Retina (tissue), 1 donor: ENCODE measurements around the gene BRD1.

Experiments
- DNase-seq: peaks from one replicate; pipeline ENCODE4 v3.0.0-alpha.2; 2016

The BRD1 gene

GRCh38 chr22:49749227-49749626 lies 78.4 kb downstream of the BRD1 start:
- DNase-seq = no peak

- DNase-seq = no peak
Measured at GRCh38 chr22:49748514-49748913, 79.2 kb downstream of the BRD1 start.

DNA sequence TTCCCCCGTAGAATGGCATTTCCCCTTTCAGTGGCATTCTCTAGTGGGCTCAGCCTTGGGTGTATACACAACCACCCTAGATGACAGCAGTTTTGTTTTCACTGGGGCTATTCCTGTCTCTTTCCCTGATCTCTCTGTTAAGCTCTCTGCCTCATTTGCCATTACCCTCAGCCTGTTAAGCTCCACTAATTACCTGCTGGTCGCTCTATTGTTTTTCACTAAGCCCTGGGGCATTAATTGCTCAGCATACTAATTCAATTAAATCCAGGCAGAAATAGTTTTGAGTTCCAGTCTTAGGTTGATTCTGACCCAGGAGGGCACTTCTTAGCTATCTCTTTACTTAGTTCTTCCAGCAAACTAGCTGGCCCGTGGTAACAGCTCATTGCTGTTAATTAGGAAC lies 80.0 kb downstream of the BRD1 start:
- no peak for DNase-seq

DNA sequence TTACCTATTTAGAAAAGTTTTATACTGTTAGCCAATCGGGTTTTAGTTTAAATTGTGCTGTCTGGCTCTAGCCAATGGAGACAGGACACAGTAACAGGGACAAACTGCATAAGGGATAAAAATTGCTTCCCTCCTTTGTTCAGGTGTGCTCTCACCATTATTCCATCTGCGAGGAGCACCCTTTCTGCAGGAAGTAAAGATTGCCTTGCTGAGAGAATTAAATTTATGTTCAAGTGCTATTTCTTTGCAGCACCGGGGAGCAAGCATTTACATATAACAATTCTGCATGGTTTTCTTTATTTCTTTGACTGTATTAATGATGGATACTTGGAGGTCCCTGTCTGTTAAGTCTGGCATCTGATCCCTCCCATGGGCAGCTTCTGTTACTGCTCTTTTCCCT lies 80.5 kb downstream of the BRD1 start:
- no peak for DNase-seq

DNA sequence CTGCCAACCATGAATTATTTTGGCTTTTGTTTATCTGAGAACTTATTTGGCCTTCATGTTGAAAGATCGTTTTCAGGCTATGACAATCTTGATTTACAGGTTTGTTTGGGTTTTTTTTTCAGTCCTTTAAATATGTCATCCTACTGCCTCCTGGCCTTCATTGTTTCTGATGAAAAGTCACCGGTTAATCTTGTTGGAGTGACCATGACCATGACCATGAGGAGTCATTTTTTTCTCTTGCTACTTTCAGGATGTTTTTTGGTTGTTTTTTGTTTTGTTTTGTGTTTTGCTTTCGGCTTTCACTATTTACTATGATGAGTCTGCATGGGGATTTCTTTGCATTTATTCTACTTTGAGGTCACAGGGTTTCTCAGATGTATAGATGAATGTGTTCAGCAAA lies 81.6 kb downstream of the BRD1 start:
- no peak for DNase-seq

- DNase-seq = no peak
Measured at GRCh38 chr22:49740242-49740641, 87.4 kb downstream of the BRD1 start.

GRCh38 chr22:49739138-49739537 lies 88.5 kb downstream of the BRD1 start:
- no peak for DNase-seq

DNA sequence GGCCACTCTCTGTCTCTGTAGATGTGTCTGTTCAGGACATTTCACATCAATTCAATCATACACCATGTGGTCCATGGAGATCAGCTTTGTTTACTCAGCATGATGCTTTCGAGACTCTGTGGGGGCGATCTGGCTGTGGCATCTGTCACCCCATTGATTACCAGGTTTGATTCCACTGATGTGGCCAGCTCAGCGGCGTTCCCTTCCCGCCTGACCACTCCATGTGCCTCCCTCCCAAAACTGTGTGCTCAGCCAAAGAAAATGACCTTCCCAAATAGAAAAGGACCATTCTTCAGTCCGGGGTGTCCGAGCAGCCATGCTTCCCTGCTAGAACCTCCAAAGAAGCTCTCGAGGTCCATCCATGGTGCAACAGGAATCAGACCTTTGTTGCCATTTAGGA lies 89.1 kb downstream of the BRD1 start:
- DNase-seq = no peak

GRCh38 chr22:49738006-49738405 lies 89.7 kb downstream of the BRD1 start:
- no peak for DNase-seq

GRCh38 chr22:49737101-49737551 lies 90.5 kb downstream of the BRD1 start:
- DNase-seq = no peak

DNA sequence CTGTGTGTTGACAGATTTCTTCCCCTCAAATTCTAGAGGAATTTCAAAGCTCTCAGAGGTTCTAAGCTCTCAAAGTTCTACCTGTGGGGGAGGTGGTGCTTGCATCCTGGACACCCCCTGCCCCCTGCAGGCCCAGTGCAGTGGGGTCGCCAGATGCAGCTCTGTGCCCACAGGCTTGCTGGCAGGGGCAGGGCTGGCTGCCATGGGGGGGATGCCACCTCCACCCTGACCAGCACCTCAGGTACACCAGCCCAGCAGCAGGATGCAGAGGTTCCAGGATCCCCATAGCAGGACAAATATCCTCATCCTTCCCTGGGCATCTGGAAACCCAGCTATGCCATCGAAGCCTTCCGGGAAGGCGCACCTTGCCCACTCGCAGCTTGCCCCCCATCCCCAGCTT lies 91.1 kb downstream of the BRD1 start:
- no peak for DNase-seq

GRCh38 chr22:49735901-49736421 lies 91.7 kb downstream of the BRD1 start:
- DNase-seq = no peak

- DNase-seq = no peak
Measured at GRCh38 chr22:49735411-49735900, 92.2 kb downstream of the BRD1 start.

- DNase-seq = no peak
Measured at GRCh38 chr22:49734882-49735281, 92.8 kb downstream of the BRD1 start.

DNA sequence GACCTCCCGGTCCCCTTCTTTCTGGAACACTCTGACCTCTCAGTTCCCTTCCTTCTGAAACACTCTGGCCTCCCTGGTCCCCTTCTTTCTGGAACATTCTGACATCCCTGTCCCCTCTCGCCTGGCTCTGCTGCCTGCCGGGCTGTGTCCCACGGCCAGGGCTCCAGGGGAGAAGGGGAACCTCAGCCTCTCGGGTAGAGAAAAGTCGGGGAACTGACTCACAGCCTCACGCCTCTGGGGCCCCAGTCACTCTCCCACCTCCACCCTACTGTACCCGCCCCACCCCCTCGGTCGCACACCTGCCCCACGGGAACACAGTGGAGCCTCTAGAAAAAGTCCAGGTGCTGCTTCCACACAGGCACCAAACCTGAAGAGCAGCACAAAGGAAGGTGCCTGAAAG lies 93.3 kb downstream of the BRD1 start:
- DNase-seq = no peak

DNA sequence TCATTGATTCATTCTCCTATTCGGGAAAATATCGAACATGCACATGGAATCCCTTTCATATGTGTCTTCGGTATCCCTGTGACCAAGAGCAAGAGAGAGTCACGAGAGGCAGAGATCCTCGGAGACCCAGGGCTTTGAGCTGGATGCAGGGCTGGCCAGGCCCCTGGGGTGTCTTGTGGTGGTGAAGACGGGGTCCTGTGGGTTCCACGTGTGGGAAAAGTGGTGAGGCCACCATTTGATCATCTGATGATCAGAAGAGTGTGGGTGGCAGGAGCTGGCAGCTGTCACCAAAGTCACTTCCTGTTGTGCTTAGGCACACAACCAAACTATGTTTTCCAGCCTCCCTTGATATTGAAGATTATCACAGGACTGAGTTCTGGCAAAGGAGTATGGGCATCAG lies 94.0 kb downstream of the BRD1 start:
- DNase-seq = no peak

- DNase-seq = no peak
Measured at GRCh38 chr22:49730656-49731055, 97.0 kb downstream of the BRD1 start.

DNA sequence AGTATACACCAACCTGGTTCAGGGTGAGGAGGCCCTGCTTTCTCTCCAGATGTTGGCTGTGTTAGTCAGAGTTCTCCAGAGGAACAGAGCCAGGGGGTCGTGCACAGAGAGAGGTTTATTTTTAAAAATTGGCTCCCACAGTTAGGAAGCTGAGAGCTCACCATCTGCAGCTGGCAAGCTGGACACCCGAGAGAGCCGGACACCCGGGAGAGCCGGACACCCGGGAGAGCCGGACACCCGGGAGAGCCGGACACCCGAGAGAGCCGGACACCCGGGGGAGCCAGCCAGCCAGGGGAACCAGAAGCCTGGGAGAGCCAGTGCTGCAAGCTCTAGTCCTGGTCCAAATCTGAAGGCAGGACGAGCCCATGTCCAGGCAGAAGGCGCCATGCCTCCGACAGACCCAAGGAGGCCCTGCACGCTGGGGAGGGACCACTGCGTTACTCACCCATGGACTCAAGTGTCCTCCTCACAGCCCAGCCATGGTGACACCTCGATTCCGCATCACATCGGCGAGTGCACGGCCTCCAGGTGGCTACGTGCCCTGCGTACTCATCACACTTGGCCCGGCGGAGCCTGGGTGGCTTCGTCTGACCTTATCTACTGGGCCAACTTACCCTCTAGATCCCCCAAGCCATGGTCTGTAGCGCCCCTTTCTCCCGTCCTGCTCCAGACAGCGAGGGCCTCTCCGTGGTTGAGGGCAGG lies 99.0 kb downstream of the BRD1 start:
- no peak for DNase-seq

GRCh38 chr22:49727881-49728569 lies 99.6 kb downstream of the BRD1 start:
- DNase-seq = no peak

- no peak for DNase-seq
Measured at GRCh38 chr22:49727191-49727880, 100.3 kb downstream of the BRD1 start.

DNA sequence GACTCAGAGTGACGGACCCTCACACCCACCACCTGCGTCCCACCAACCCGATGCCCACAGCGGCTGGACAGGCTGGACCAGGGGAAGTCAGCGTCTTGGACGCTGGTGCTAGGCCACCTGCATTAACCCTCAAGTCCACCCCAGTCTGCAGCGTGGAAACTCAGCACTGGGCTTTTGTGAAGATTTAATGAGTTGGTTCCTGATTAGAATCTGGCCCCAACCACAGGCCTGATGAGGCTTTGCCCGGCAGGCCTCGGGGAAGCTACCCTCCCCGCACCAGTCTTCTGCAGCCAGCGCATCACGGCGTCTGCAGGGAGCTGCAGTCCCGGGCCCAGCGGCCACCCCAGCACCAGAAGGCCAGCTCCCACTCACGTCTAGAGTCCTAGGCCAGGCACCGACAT lies 101.0 kb downstream of the BRD1 start:
- DNase-seq = no peak

- no peak for DNase-seq
Measured at GRCh38 chr22:49726022-49726681, 101.5 kb downstream of the BRD1 start.

- DNase-seq = no peak
Measured at GRCh38 chr22:49725516-49725915, 102.2 kb downstream of the BRD1 start.
